T1000 (cell line): Measurements from ENCODE around the gene DPY19L1.
"Not testable (repeated sequence)": the region's sequence is repeated elsewhere in the genome, so short reads cannot be mapped to it uniquely, and the experiment has no call there.

ENCODE experiments used
- DNase-seq: peaks from one replicate; lab custom pipeline; 2025; ENCODE audit warnings: mixed read lengths; lab: John Stamatoyannopoulos, UW

Gene DPY19L1

GRCh38 chr7:34918198-34918861 lies 119.0 kb downstream of the DPY19L1 start:
- not testable (repeated sequence) for DNase-seq

GRCh38 chr7:34917515-34917914 lies 119.8 kb downstream of the DPY19L1 start:
- not testable (repeated sequence) for DNase-seq

GRCh38 chr7:34916267-34916666 lies 121.0 kb downstream of the DPY19L1 start:
- DNase-seq: no peak

- DNase-seq: no peak
Observed at GRCh38 chr7:34912236-34912635, 125.0 kb downstream of the DPY19L1 start.

DNA sequence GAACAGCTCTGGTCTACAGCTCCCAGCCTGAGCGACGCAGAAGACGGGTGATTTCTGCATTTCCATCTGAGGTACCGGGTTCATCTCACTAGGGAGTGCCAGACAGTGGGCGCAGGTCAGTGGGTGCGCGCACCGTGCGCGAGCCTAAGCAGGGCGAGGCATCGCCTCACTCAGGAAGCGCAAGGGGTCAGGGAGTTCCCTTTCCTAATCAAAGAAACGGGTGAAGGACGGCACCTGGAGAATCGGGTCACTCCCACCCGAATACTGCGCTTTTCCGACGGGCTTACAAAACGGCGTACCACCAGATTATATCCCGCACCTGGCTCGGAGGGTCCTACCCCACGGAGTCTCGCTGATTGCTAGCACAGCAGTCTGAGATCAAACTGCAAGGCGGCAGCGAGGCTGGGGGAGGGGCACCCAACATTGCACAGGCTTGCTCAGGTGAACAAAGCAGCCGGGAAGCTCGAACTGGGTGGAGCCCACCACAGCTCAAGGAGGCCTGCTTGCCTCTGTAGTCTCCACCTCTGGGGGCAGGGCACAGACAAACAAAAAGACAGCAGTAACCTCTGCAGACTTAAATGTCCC lies 130.9 kb downstream of the DPY19L1 start:
- not testable (repeated sequence) for DNase-seq

DNA sequence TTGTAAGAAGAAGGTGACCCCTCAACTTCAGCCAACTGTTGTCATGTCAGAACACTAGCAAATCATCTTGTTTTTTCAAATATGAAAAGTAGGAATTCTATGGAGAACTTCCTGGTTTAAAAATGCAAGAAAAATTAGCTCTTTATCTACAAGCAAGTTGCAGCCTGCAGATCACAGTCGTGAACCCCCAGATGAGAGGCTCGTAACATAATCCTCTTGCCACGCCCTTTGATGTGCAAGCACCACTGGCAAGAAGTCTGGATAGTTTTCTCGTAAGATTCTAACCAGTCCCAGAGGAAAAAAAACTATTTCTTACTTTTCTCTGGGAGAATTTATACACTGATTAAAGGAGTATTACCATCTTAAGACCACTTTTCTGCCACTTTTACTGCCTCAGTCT lies 132.3 kb downstream of the DPY19L1 start:
- no peak for DNase-seq

- DNase-seq: not testable (repeated sequence)
Observed at GRCh38 chr7:34903921-34904320, 133.4 kb downstream of the DPY19L1 start.

GRCh38 chr7:34902182-34902581 lies 135.1 kb downstream of the DPY19L1 start:
- DNase-seq: no peak

DNA sequence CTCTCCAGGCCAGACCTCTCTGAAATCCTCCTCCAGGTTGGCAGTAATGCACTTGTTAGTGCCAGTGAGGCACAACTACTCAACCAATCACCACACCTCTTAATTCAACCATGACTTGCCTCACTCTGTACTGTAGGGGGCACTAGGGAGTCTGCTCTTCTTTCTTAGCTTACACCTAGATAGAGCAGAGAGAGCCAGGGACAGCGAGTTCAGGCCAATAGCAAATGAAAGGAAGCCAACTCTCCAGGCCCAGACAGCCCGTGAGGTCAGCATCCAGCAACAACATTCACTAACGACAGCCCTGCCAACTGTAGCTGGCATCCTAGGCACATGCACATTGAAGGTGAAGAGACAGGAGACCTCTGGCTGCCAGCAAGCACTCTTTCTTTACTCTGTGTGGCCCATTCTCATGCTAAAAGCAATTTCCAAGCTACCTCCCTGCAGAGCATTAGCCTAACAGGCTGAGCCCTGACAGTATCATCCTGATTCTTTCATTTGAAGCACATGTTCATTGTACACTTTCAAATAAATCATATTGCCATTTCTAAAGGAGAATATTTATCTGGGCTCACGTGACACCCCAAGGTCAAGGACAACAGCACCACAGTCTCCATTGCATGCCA lies 136.3 kb downstream of the DPY19L1 start:
- no peak for DNase-seq

DNA sequence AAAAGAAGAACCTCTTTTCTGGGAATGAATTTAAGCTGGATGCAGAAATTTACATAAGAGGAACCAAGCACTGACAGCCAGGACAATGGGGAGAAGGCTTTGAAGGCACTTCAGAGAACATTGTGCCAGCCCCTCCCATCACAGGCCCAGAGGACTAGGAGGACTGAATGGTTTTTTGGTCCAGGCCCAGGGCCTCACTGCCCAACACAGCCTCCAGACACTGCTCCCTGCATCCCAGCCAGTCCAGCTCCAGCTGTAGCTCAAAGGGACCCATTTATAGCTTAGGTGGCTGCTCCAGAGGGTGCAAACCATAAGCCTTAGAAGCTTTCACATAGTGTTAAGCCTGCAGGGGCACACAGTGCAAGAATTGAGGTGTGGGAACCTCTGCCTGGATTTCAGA lies 142.1 kb downstream of the DPY19L1 start:
- DNase-seq: no peak

DNA sequence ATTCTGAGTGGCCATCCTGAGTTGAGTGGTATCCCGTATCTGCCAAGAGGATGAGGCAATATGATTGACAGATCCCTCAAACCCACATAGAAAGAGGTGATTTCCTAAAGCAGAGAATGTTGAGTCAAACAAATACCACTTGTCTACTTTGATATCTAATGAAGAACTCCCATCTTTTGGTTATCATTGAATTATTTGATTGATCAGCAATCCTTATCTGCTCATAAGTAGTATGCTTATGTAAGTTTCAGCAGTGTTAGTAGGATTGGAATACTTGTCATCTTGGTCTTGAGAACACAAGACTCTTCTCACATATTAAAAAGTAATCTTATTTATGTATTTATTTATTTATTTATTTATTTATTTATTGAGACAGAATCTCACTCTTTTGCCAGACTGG lies 147.3 kb downstream of the DPY19L1 start:
- DNase-seq: no peak

DNA sequence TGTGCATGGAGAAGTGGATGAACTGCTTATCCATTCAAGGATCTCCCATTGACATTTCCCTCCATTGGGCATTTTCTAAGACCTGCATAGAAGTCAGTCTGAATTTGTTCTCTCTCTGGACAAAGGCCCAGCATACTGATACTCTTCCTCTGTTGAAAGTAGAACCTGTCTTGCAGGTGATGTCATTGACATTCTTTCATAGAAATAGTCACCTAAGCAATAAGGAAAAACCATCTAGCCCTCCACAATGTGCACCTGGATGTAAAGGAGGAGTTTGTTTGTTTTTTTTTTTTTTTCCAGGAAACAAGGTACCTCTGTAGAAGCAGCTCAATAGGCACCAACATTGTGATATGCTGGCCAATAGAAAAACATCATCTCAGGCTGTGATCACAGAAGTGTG lies 150.4 kb downstream of the DPY19L1 start:
- DNase-seq: no peak

DNA sequence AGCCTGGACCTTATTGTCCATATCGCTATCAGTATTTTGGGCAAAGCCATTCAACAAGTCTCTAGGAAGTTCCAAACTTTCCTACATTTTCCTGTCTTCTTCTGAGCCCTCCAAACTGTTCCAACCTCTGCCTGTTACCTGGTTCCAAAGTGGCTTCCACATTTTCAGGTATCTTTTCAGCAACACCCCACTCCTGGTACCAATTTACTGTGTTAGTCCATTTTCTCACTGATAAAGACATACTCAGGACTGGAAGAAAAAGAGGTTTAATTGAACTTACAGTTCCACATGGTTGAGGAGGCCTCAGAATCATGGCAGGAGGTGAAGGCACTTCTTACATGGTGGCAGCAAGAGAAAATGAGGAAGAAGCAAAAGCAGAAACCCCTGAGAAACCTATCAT lies 153.4 kb downstream of the DPY19L1 start:
- DNase-seq: not testable (repeated sequence)

GRCh38 chr7:34879871-34880270 lies 157.4 kb downstream of the DPY19L1 start:
- DNase-seq: no peak

- not testable (repeated sequence) for DNase-seq
Observed at GRCh38 chr7:34878944-34879735, 158.1 kb downstream of the DPY19L1 start.
